ENCODE results near the gene AKAP13.

Gene AKAP13

GRCh38 chr15:85687329-85687728 lies 306.9 kb downstream of the AKAP13 start:
- no peak for DNase-seq

GRCh38 chr15:85688711-85689110 lies 308.3 kb downstream of the AKAP13 start:
- DNase-seq, result peak in 1 of 2 donors; percentile 67

GRCh38 chr15:85689729-85690128 lies 309.3 kb downstream of the AKAP13 start:
- peak; percentile 83 to 86 for DNase-seq

GRCh38 chr15:85690561-85691231 lies 310.3 kb downstream of the AKAP13 start:
- DNase-seq, result peak; percentile 51 to 70

DNA sequence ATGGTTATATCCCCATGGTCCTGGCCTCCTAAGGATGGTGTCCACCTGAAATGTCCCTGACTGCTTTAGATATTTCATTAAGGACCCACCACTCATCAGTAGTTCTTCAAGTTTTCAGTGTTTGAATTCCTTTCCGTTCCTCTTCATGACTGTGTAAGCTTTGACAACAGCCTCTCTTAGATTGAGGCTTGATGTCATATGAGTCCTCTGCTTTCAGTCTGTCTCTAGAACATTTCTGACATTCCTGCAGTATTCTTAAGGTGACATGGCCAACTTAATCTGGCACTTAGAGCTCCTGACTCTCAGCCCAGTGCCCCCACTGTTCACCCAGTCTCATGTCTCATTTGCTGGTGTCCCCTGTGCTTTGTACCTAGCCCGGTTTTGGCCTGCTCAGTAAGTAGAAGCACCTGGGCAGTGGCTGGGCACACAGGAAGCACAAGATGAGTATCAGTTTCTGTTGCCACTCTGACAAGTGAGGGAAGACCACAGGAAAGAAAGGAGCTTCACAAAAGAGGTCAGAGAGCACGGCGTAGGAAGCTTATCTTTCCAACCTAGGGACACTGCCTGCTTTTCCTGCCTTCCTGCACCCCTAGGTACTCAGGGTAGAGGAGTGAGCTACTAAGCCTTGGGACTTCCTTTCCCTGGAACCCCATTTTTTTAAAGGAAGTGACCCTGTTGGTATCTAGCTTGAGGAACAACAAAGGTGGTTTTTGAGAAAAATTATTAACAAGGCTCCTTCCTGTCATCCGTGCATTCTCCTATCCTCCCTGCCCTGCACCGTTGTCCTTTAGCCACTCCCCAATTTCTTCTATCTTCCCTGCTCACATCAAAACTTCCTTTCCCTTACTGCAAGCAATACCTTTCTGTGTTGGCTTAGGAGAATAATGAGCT lies 311.2 kb downstream of the AKAP13 start:
- DNase-seq, result peak; percentile 64 to 66

GRCh38 chr15:85692321-85692720 lies 311.9 kb downstream of the AKAP13 start:
- peak in 1 of 2 donors; percentile 55 for DNase-seq

- peak; percentile 80 to 87 for DNase-seq
These were observed 312.5 kb downstream of the AKAP13 start for GRCh38 chr15:85692873-85693272.

GRCh38 chr15:85693277-85693676 lies 312.9 kb downstream of the AKAP13 start:
- no peak for DNase-seq

DNA sequence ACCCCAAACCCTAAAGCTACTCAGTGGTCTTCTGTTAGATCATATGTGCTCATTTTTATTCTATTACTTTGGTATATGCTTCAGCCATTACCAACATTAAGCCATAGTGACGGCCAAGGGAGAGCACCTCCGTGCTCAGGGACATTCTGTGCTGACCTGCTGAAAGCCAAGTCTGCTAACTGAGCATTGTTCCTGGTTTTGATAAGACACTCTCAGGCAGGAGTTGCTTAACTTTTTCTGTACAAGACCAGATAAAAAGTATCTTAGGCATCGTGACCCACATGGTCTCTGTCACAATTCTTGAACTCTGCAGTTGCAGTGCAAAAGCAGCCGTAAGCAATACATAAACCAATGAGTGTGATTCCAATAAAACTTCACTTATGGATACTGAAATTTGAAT lies 313.7 kb downstream of the AKAP13 start:
- no peak for DNase-seq

GRCh38 chr15:85700767-85701166 lies 320.4 kb downstream of the AKAP13 start:
- DNase-seq, result no peak

DNA sequence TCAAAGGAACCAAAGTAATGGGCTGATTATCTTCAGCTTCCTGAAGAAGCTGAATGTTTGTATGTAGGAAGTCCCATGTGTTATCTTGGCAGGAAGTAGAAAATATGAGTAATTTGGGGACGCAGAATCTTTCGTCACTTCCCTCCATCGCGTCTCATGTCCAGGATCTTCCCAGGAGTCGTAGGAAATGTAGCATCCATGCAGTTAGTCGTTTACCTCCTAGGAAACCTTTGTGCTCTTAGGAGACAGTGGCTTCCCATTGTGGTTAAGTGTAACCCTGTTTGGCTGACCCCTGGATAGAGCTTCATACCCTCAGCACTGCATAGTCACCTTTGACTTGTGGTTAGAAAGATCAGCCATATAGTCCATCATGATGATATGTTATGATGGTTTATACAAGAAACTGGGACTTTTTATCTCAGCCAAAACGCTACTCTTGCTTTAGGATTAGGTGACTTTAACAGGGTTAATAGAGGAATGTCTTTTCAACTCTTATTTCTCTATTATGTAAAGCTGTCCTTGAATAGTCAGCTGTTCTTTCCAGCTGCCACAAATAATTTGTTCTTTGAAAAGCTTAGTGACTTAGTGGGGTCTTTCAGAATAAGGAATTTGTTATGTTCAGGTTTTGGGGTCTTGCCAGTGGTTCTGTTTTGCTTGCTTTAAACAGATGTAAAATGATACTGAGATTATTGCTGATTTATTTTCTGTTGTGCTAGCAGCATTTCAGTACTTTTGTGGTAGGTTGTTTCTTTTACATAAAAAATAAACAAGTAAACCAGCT lies 322.1 kb downstream of the AKAP13 start:
- peak; percentile 39 to 76 for DNase-seq

DNA sequence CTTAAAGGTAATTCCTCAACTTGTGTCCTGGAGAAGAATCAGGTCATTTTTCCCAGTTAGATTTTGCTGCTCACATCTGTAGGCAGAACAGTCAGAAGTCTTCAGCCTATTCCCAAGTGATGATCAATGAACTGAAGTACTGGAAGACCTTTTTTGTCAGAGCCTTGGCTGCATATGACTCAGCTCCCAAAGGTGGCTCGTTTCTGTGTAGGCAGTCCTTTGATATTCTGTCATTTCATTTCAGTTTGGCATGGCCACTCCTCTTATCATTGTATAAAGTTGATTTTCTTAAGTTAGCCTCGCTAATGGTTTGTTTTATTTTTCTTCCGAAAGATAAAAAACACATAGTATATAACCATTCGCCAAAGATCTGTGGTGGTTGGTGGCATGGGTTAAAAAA lies 323.7 kb downstream of the AKAP13 start:
- DNase-seq, result peak in 1 of 2 donors; percentile 57

- DNase-seq, result peak in 1 of 2 donors; percentile 29
These were observed 324.5 kb downstream of the AKAP13 start for GRCh38 chr15:85704720-85705429.

DNA sequence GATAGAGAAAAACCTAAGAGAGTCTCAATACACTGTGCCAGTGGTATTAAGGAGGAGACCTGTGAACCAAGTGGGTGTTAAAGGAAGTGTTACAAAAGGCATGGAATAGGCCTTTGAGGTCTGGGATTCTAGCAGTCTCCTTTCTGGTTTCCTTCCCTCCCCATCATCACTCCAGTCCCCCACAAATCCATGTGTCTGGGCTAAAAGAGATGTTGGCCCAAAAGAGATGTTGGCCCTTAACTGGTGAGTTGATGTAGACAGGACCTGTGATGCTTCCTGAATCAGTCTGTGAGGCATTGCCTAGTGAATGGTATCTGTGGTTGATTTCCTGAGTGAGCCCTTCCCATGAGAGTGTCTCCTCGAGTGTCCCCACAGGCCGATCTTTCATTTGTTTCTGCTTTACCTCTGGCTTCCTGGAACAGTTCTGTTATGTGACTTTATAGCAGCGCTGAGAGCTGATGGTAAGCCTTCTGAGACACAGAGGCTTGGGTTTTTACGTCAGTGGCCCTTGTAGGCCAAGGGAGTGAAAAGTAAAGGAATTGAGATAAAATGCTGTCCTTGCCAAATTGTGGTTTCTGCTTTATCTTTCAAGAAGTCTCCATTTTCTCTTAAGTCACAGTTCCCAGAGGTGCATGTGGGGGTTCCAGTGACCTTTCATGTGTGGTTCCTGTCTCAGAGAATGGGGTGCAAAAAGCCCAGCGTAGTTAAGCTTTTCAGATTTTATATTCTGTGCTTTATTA lies 326.5 kb downstream of the AKAP13 start:
- DNase-seq, result peak; percentile 77 to 84

GRCh38 chr15:85707519-85708338 lies 327.3 kb downstream of the AKAP13 start:
- DNase-seq, result peak in 1 of 2 donors; percentile 80

GRCh38 chr15:85708402-85708941 lies 328.1 kb downstream of the AKAP13 start:
- DNase-seq, result peak in 1 of 2 donors; percentile 38

GRCh38 chr15:85709250-85709649 lies 328.8 kb downstream of the AKAP13 start:
- DNase-seq, result no peak

GRCh38 chr15:85710340-85710842 lies 330.0 kb downstream of the AKAP13 start:
- no peak for DNase-seq

GRCh38 chr15:85711580-85712192 lies 331.3 kb downstream of the AKAP13 start:
- no peak for DNase-seq

- DNase-seq, result no peak
These were observed 335.9 kb downstream of the AKAP13 start for GRCh38 chr15:85716261-85716660.

Measured in CD4-positive, alpha-beta T cell treated with Interleukin-4 for 1 hour (primary cell).